ENCODE data around the gene AP1M1. TPM values are rescaled to one million over a fixed set of nuclear protein-coding genes. Genes with fewer than 3 reads are reported as not detected.

Gene AP1M1
- total RNA-seq, 2 donors from 2014 or later, result 35.0 to 51.6 TPM

GRCh38 chr19:16197188-16197621 lies 506 bp upstream of the AP1M1 start:
- H3K36me3 ChIP-seq (ENCODE audit: control insufficient read depth, insufficient read depth, low read length), result peaks cover 10% of the 10 kb centered on the region
- Mint-ChIP-seq H3K27me3 (ENCODE audit: insufficient read depth) (no peaks in the 10 kb centered on the region), H3K4me1 (peaks cover 20% of the 10 kb centered on the region), H3K36me3 (ENCODE audit: low read depth) (peaks cover 11% of the 10 kb centered on the region), H3K4me3 (peak overlapping the region; percentile 63), H3K9me3 (no peaks in the 10 kb centered on the region), H3K27ac (peak overlapping the region; percentile 83)
- no peaks in the 10 kb centered on the region for H3K27me3 ChIP-seq (ENCODE audit: control insufficient read depth, insufficient read depth, low read length, poor library complexity, severe bottlenecking)
- H3K4me3 ChIP-seq (ENCODE audit: low read length), result peak overlapping the region; percentile 95
- H3K27ac ChIP-seq (ENCODE audit: low read depth, low read length), result no peak overlapping the region
- no peaks in the 10 kb centered on the region for H3K9me3 ChIP-seq (ENCODE audit: control insufficient read depth, low read length)
- no peak overlapping the region for H3K9ac ChIP-seq (ENCODE audit: extremely low read depth, low read length, poor library complexity, severe bottlenecking)
- 61 to 100% methylated on average over 1 to 2 of the region's 2 CpGs for WGBS, 2 experiments (ENCODE audit: insufficient coverage in 1 of 2, insufficient read length in 1 of 2)
- H3K4me1 ChIP-seq (ENCODE audit: control insufficient read depth, insufficient read depth, low read length), result peaks cover 6% of the 10 kb centered on the region
- no peak for DNase-seq
- TF ChIP-seq, protein P1, sequence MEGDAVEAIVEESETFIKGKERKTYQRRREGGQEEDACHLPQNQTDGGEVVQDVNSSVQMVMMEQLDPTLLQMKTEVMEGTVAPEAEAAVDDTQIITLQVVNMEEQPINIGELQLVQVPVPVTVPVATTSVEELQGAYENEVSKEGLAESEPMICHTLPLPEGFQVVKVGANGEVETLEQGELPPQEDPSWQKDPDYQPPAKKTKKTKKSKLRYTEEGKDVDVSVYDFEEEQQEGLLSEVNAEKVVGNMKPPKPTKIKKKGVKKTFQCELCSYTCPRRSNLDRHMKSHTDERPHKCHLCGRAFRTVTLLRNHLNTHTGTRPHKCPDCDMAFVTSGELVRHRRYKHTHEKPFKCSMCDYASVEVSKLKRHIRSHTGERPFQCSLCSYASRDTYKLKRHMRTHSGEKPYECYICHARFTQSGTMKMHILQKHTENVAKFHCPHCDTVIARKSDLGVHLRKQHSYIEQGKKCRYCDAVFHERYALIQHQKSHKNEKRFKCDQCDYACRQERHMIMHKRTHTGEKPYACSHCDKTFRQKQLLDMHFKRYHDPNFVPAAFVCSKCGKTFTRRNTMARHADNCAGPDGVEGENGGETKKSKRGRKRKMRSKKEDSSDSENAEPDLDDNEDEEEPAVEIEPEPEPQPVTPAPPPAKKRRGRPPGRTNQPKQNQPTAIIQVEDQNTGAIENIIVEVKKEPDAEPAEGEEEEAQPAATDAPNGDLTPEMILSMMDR (conservative IDR thresholded peaks at IDR 0.05), result no peak

GRCh38 chr19:16198370-16198651 lies 600 bp downstream of the AP1M1 start:
- H3K27me3 ChIP-seq (ENCODE audit: control insufficient read depth, insufficient read depth, low read length, poor library complexity, severe bottlenecking), result no peaks in the 10 kb centered on the region
- H3K27ac ChIP-seq (ENCODE audit: low read depth, low read length), result no peak overlapping the region
- H3K4me1 ChIP-seq (ENCODE audit: control insufficient read depth, insufficient read depth, low read length), result peaks cover 6% of the 10 kb centered on the region
- Mint-ChIP-seq H3K27ac (peak overlapping the region; percentile 49), H3K4me3 (peak overlapping the region; percentile 63), H3K27me3 (ENCODE audit: insufficient read depth) (no peaks in the 10 kb centered on the region), H3K36me3 (ENCODE audit: low read depth) (peaks cover 16% of the 10 kb centered on the region), H3K9me3 (no peaks in the 10 kb centered on the region), H3K4me1 (peaks cover 20% of the 10 kb centered on the region)
- no peaks in the 10 kb centered on the region for H3K9me3 ChIP-seq (ENCODE audit: control insufficient read depth, low read length)
- no peak for DNase-seq
- peak overlapping the region; percentile 74 for H3K9ac ChIP-seq (ENCODE audit: extremely low read depth, low read length, poor library complexity, severe bottlenecking)
- TF ChIP-seq, protein P1 (conservative IDR thresholded peaks at IDR 0.05), result no peak
- H3K36me3 ChIP-seq (ENCODE audit: control insufficient read depth, insufficient read depth, low read length), result peaks cover 18% of the 10 kb centered on the region
- 5 to 18% methylated on average over 4 to 18 of the region's 18 CpGs for WGBS, 2 experiments (ENCODE audit: insufficient coverage in 1 of 2, insufficient read length in 1 of 2)
- peak overlapping the region; percentile 95 for H3K4me3 ChIP-seq (ENCODE audit: low read length)

DNA sequence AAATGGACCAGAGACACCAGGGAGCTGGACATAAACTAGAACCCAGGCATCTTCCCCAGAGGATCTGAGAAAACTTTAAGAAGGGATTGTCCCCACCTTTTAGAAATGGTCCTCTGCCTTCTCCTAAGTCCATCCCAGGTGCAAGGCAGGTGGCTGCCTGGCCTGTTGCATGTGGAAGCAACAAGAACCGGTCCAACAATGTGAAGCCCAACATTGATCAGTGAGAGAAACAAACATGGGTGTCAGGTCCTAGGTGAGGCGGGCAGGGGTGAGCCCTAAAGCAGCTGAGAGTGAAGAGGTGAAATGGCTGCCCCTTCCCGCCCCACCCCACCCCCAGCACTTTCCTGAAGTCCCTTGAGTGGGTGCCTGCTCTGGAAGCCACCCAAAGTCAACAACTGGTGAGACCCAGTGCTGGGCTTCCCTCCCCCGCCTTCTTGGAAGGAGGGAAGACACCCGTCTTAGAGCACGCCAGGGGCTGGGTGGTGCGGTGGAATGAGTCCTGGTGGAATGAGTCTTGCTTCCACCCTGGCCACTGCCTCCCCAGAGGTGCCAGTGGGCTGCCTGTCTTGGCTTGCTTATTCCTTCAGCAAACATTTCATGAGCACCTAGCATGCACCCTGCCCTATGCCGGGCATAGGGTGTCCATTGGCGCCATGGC lies 1.7 kb downstream of the AP1M1 start:
- Mint-ChIP-seq H3K4me1 (peaks cover 20% of the 10 kb centered on the region), H3K27ac (no peak overlapping the region), H3K27me3 (ENCODE audit: insufficient read depth) (no peaks in the 10 kb centered on the region), H3K36me3 (ENCODE audit: low read depth) (peaks cover 17% of the 10 kb centered on the region), H3K4me3 (peak overlapping the region; percentile 63), H3K9me3 (no peaks in the 10 kb centered on the region)
- DNase-seq, result no peak
- H3K27ac ChIP-seq (ENCODE audit: low read depth, low read length), result no peak overlapping the region
- H3K4me3 ChIP-seq (ENCODE audit: low read length), result no peak overlapping the region
- H3K9me3 ChIP-seq (ENCODE audit: control insufficient read depth, low read length), result no peaks in the 10 kb centered on the region
- H3K4me1 ChIP-seq (ENCODE audit: control insufficient read depth, insufficient read depth, low read length), result peaks cover 6% of the 10 kb centered on the region
- TF ChIP-seq, protein P1 (conservative IDR thresholded peaks at IDR 0.05), result no peak
- peaks cover 23% of the 10 kb centered on the region for H3K36me3 ChIP-seq (ENCODE audit: control insufficient read depth, insufficient read depth, low read length)
- no peak overlapping the region for H3K9ac ChIP-seq (ENCODE audit: extremely low read depth, low read length, poor library complexity, severe bottlenecking)
- 96% methylated on average over 9 of the region's 9 CpGs for WGBS, 2 experiments (ENCODE audit: insufficient coverage in 1 of 2, insufficient read length in 1 of 2)
- H3K27me3 ChIP-seq (ENCODE audit: control insufficient read depth, insufficient read depth, low read length, poor library complexity, severe bottlenecking), result no peaks in the 10 kb centered on the region

Measured in endodermal cell (in vitro differentiated cells).